Loucy (cell line): ENCODE measurements around the gene KCNIP3.

ENCODE experiments used
- CTCF ChIP-seq: fragments of 200-600 bp; sonication (generic); conservative IDR thresholded peaks from 2 replicates; pipeline ENCODE4 v1.5.1; 2014; ENCODE audit warnings: mild to moderate bottlenecking, antibody characterized with exemption, low read length
- EZH2phosphoT487 ChIP-seq: fragments of 200-600 bp; IDR thresholded peaks from 2 replicates; pipeline ENCODE4 v1.6.1; 2018; ENCODE audit warnings: antibody characterized with exemption, mild to moderate bottlenecking, moderate library complexity, borderline replicate concordance

GRCh38 chr2:95349568-95350322 lies 52.6 kb downstream of the KCNIP3 start:
- no peak for TF ChIP-seq CTCF
- no peak for TF ChIP-seq EZH2phosphoT487
